GM12878 (cell line): ENCODE data around the gene STRA8.

Experiments used
- MYC ChIP-seq: IDR thresholded peaks from 2 replicates; pipeline ENCODE4 v1.6.1; 2011; ENCODE audit warnings: mild to moderate bottlenecking, low read length, moderate library complexity, inconsistent platforms; ENCODE audit not compliant: insufficient read depth, insufficient replicate concordance, insufficient read length, severe bottlenecking
- TAF1 ChIP-seq: IDR thresholded peaks from 2 replicates; pipeline ENCODE4 v1.6.1; 2011; ENCODE audit warnings: mild to moderate bottlenecking, low read depth, low read length, borderline replicate concordance

DNA sequence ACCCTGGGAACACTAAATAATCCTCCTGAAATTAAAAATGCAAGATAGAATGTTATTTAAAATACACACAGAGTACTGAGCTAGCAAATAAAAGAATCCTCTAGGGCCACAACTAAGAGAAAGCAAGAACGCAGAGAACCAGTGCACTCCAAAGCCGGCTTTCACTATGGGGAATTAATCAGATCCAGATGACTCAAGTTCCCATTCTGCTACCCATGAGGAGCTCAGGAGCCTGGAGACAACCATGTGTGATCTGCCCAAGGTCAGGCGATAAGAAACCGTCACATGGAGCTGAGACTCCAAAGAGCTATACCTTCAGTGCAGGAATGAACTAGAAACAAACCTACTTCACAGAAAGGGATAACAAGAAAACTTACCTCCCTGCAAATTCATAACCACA lies 43.7 kb upstream of the STRA8 start:
- TF ChIP-seq TAF1 = no peak
- no peak for TF ChIP-seq MYC
